ENCODE data around the gene PCBD2. TPM values are rescaled to one million over a fixed set of nuclear protein-coding genes. Genes with fewer than 3 reads are reported as not detected.
A peak's percentile ranks its signal among the peaks of the same experiment; 100 is the strongest.
"Not testable (repeated sequence)": the region's sequence is repeated elsewhere in the genome, so short reads cannot be mapped to it uniquely, and the experiment has no call there.

Gene PCBD2
- total RNA-seq, 2 experiments from 2014 or later: 13.6 to 14.7 TPM

DNA sequence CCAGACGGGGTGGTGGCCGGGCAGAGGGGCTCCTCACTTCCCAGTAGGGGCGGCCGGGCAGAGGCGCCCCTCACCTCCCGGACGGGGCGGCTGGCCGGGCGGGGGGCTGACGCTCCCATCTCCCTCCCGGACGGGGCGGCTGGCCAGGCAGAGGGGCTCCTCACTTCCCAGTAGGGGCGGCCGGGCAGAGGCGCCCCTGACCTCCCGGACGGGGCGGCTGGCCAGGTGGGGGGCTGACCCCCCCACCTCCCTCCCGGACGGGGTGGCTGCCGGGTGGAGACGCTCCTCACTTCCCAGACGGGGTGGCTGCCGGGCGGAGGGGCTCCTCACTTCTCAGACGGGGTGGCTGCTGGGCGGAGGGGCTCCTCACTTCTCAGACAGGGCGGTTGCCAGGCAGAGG lies 23.2 kb upstream of the PCBD2 start:
- H3K9me3 Mint-ChIP-seq, H3K27ac Mint-ChIP-seq, H3K4me3 Mint-ChIP-seq, POLR2A ChIA-PET, H3K27me3 Mint-ChIP-seq, DNase-seq, CTCF ChIA-PET: not testable (repeated sequence)
- H3K36me3 Mint-ChIP-seq (ENCODE audit: low read depth): peaks cover 20% of the 10 kb centered on the region
- peaks cover 28% of the 10 kb centered on the region for H3K4me1 Mint-ChIP-seq

DNA sequence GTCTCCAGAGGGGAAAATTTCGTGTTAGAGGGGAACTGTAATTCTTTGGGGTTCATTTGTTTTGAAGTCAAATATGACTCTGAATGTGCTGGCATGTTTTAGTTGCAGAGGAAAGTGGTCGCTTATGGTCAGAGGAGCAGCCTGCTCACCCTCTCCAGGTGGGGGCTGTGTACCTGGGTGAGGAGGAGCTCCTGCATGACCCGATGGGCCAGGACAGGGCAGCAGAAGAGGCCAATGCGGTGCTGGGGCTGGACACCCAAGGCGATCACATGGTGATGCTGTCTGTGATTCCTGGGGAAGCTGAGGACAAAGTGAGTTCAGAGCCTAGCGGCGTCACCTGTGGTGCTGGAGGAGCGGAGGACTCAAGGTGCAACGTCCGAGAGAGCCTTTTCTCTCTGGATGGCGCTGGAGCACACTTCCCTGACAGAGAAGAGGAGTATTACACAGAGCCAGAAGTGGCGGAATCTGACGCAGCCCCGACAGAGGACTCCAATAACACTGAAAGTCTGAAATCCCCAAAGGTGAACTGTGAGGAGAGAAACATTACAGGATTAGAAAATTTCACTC lies 17.3 kb upstream of the PCBD2 start:
- Mint-ChIP-seq H3K27me3 (no peaks in the 10 kb centered on the region), H3K4me3 (no peak overlapping the region), H3K9me3 (no peaks in the 10 kb centered on the region), H3K4me1 (peaks cover 6% of the 10 kb centered on the region), H3K36me3 (ENCODE audit: low read depth) (peaks cover 36% of the 10 kb centered on the region), H3K27ac (no peak overlapping the region)
- ChIA-PET POLR2A (interaction anchor here (1.2 kb wide), 1 partner anchor 14 kb away, joined by 3 read pairs; the partner anchor contains the start of gene TXNDC15), CTCF (no interaction called here)
- DNase-seq: no peak

DNA sequence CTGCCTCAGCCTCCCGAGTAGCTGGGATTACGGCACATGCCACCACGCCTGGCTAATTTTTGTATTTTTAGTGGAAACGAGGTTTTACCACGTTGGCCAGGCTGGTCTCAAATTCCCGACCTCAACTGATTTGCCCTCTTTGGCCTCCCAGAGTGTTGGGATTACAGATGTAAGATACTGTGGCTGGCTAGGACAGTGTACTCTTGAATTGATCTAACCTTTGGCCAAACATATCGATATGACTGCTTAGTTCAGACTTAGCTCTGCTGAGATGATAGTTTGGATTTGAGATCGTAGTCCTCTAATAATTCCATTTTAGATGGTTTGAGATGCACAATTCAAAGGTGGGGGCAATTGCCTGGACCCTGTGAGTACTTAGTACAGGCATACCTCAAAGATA lies 15.6 kb upstream of the PCBD2 start:
- no peak overlapping the region for H3K4me3 Mint-ChIP-seq
- no peak overlapping the region for H3K27ac Mint-ChIP-seq
- H3K27me3 Mint-ChIP-seq: no peaks in the 10 kb centered on the region
- peaks cover 44% of the 10 kb centered on the region for H3K36me3 Mint-ChIP-seq (ENCODE audit: low read depth)
- CTCF ChIA-PET: no interaction called here
- peaks cover 8% of the 10 kb centered on the region for H3K4me1 Mint-ChIP-seq
- H3K9me3 Mint-ChIP-seq: no peaks in the 10 kb centered on the region
- DNase-seq: no peak
- POLR2A ChIA-PET: interaction anchor here (1.2 kb wide), 1 partner anchor 15 kb away, joined by 3 read pairs; the partner anchor contains the start of gene PCBD2

DNA sequence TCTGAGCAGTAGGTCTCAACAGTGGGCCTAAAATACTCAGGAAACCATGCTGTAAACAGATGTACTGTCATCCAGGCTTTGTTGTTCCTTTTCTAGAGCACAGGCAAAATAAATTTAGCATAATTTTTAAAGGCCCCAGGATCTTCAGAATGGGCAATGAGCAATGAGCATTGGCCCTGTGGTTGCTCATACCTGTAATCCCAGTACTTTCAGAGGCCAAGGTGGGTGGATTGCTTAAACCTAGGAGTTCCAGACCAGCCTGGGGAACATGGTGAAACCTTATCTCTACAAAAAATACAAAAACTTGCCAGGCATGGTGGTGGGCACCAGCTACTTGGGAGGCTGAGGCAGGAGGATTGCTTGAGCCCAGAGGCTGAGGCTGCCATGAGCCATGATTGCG lies 13.5 kb upstream of the PCBD2 start:
- no peak for DNase-seq
- H3K4me1 Mint-ChIP-seq: peaks cover 3% of the 10 kb centered on the region
- H3K27ac Mint-ChIP-seq: no peak overlapping the region
- H3K4me3 Mint-ChIP-seq: no peak overlapping the region
- H3K36me3 Mint-ChIP-seq (ENCODE audit: low read depth): peaks cover 56% of the 10 kb centered on the region
- H3K9me3 Mint-ChIP-seq: no peaks in the 10 kb centered on the region
- ChIA-PET CTCF (interaction anchor here (1.3 kb wide), 1 partner anchor 13 kb away, joined by 4 read pairs; no protein-coding TSS in a partner anchor), POLR2A (interaction anchor here (0.8 kb wide), 1 partner anchor 13 kb away, joined by 3 read pairs; the partner anchor contains the start of gene PCBD2)
- H3K27me3 Mint-ChIP-seq: no peaks in the 10 kb centered on the region

DNA sequence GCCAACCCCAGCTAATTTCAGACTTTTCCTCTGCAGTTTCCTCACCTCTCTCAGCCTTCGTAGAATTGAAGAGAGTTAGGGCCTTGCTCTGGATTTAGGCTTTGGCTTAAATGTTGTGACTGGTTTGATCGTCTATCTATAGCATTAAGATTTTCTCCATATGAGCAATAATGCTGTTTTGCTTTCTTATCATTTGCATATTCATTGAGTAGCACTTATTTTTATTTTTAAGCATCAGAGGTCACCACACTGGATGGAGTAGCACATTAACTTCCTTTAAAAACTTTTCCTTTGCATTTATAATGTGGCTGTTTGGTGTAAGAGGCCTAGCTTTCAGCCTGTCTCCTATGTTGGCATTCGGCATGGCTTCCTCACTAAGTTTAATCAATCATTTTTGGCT lies 12.6 kb upstream of the PCBD2 start:
- peaks cover 56% of the 10 kb centered on the region for H3K36me3 Mint-ChIP-seq (ENCODE audit: low read depth)
- no peaks in the 10 kb centered on the region for H3K9me3 Mint-ChIP-seq
- H3K4me3 Mint-ChIP-seq: no peak overlapping the region
- ChIA-PET POLR2A (interaction anchor here (0.8 kb wide), 1 partner anchor 13 kb away, joined by 3 read pairs; the partner anchor contains the start of gene PCBD2), CTCF (interaction anchor here (1.3 kb wide), 1 partner anchor 12 kb away, joined by 4 read pairs; no protein-coding TSS in a partner anchor)
- H3K27ac Mint-ChIP-seq: no peak overlapping the region
- peaks cover 3% of the 10 kb centered on the region for H3K4me1 Mint-ChIP-seq
- H3K27me3 Mint-ChIP-seq: no peaks in the 10 kb centered on the region
- no peak for DNase-seq

DNA sequence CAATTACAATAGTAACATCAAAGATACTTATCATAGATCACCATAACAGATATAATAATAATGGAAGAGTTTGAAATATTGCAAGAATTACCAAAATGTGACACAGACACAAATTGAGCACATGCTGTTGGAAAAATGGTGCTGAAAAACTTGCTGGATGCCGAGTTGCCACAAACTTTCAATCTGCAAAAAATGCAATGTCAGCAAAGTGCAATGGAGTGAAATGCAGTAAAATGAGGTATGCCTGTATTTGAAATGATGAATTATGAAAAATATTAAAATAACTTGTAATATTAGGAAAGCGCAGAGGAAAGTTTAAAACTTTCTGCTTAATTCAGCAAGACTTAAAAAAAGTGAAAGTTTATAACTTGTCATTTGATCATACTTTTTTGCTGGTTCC lies 12.0 kb upstream of the PCBD2 start:
- peaks cover 3% of the 10 kb centered on the region for H3K4me1 Mint-ChIP-seq
- POLR2A ChIA-PET: no interaction called here
- peaks cover 50% of the 10 kb centered on the region for H3K36me3 Mint-ChIP-seq (ENCODE audit: low read depth)
- no peaks in the 10 kb centered on the region for H3K27me3 Mint-ChIP-seq
- DNase-seq: no peak
- no peak overlapping the region for H3K27ac Mint-ChIP-seq
- no peaks in the 10 kb centered on the region for H3K9me3 Mint-ChIP-seq
- CTCF ChIA-PET: interaction anchor here (0.5 to 1.3 kb wide), 2 partner anchors 11 to 73 kb away, joined by 3 to 4 read pairs; no protein-coding TSS in a partner anchor
- no peak overlapping the region for H3K4me3 Mint-ChIP-seq

DNA sequence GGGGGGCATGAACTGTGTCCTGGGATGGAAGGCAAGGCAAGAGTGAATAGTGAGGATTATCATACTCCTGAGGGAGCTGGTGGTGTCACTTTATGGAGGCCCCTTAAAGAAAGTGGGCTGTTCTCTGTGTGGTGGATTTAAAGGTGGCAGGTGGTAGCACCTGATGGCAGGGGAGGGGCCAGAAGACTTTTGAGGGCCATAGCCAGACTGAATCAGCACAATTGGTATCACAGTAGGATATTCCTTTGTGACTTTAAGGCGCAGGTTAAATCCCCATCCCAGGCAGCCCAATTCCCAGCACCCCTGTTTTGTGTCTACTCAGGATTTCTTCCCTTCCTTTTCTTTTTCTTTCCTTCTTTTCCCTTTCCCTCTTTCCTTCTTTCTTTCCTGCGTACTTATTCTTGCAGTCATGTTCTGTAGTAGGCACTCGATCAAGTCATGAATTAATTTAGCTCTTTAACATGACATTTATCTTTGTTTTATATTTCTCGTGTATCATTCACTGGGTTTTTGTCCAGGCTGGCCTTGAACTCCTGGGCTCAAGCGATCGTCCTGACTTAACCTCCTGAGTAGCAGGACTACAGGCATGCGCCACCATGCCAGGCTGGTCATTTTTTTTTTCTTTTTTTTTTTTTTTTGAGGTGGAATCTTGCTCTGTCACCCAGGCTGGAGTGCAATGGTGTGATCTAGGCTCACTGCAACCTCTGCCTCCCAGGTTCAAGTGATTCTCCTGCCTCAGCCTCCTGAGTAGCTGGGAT lies 11.0 kb upstream of the PCBD2 start:
- H3K27me3 Mint-ChIP-seq: no peaks in the 10 kb centered on the region
- peaks cover 45% of the 10 kb centered on the region for H3K36me3 Mint-ChIP-seq (ENCODE audit: low read depth)
- DNase-seq: no peak
- peaks cover 3% of the 10 kb centered on the region for H3K4me1 Mint-ChIP-seq
- ChIA-PET POLR2A (no interaction called here), CTCF (no interaction called here)
- H3K4me3 Mint-ChIP-seq: no peak overlapping the region
- no peaks in the 10 kb centered on the region for H3K9me3 Mint-ChIP-seq
- no peak overlapping the region for H3K27ac Mint-ChIP-seq

DNA sequence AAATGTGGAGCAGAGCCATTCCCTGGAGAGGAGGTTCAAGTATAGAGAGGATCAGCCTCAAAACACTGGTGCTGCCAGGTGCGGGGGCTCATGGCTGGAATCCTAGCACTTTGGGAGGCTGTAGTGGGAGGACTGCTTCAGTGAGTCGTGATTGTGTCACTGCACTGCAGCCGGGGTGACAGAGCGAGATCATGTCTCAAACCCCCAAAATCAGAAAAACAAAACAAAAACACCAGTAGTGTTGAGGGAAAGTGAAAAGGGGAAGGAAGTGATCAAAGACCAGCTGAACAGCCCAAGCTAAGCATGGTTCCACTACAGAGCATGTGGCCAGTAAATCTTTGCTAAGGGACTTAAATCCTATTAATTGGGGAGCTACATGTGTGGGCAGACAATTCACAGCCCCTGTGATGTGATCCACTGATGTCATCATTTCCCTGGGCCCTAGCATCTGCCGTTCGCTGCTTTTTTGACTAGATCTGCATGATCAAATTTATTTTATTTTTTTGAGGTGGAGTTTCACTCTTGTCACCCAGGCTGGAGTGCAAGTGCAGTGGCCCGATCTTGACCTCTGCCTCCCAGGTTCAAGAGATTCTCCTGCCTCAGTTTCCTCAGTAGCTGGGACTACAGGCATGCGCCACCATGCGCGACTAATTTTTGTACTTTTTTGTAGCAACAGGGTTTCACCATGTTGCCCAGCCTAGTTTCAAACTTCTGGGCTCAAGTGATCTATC lies 2.7 kb upstream of the PCBD2 start:
- DNase-seq: no peak
- Mint-ChIP-seq H3K27me3 (no peaks in the 10 kb centered on the region), H3K27ac (peak overlapping the region; percentile 40), H3K4me3 (no peak overlapping the region), H3K9me3 (no peaks in the 10 kb centered on the region), H3K4me1 (peaks cover 21% of the 10 kb centered on the region), H3K36me3 (ENCODE audit: low read depth) (peaks cover 23% of the 10 kb centered on the region)
- ChIA-PET CTCF (interaction anchor here (1.3 kb wide), 1 partner anchor 143 kb away, joined by 4 read pairs; the partner anchor contains the start of gene DDX46), POLR2A (no interaction called here)

DNA sequence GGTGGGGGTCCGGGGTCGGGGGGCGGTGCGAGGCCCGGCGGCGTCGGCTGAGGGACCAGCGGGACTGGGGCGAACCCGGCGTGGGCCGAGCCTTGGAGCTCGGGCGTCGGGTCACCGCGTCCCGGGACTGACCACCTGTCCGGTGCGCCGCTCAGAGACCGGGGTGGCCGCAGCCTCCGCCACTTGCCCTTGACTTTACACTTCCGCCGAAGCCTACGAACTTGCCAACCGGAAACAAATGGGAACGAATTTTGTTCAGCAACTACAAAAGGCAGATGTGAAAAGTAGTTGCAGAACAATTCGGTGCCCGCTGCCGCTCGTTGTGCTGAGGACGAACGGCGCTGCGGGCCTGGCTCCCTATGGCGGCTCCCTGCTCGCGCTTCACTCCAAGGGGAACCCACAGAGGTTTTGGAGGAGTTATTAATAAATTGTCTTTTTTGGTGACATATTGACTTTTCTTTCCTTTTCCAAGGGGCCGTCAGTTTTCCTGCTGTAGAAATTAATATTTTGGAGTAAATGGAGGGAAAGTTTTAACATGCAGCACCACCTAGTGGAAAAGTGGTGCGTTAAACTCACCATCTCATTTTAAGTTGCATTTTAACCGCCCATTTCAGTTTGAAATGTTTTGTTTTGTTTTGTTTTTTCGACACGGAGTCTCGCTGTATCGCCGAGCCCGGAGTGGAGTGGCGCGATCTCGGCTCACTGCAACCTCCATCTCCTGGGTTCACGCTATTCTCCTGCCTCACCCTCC lies 490 bp downstream of the PCBD2 start:
- Mint-ChIP-seq H3K9me3 (no peaks in the 10 kb centered on the region), H3K4me1 (peaks cover 34% of the 10 kb centered on the region), H3K27ac (peak overlapping the region; percentile 98), H3K4me3 (peak overlapping the region; percentile 95), H3K36me3 (ENCODE audit: low read depth) (peaks cover 23% of the 10 kb centered on the region), H3K27me3 (no peaks in the 10 kb centered on the region)
- CTCF ChIA-PET: interaction anchor here (0.6 to 3.8 kb wide), 19 partner anchors 13 to 625 kb away, joined by 3 to 45 read pairs (median 9); partner anchors contain the start of genes C5orf24, CAMLG, DDX46 and SEC24A
- peak; percentile 70 for DNase-seq
- POLR2A ChIA-PET: interaction anchor here (0.9 to 4.2 kb wide), 36 partner anchors 8 to 728 kb away, joined by 3 to 83 read pairs (median 6); partner anchors contain the start of genes C5orf24, CAMLG, CDKL3 and CDKN2AIPNL

DNA sequence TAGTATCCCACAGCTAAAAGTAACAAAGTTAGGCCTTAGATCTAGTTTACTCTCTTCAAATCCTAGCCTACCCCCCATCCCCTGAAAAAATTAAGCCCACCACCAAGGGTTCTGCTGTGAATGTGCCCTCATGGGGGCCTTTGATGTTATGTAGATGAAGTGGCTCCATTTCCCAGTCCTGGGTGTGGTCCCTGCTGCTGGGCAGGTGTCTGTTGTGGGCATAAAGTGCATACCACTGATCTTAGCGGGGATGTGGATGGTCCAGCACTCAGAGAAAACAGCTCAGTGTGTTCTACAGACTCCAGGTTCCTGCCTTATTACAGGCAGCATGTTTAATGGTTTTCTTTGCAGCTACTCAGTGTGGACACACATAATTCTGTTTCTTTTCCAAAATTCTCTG lies 1.9 kb downstream of the PCBD2 start:
- H3K27me3 Mint-ChIP-seq: no peaks in the 10 kb centered on the region
- ChIA-PET CTCF (interaction anchor here (3.1 to 3.8 kb wide), 3 partner anchors 12 to 148 kb away, joined by 18 to 45 read pairs (median 27); partner anchors contain the start of gene DDX46), POLR2A (interaction anchor here (0.9 to 4.2 kb wide), 6 partner anchors 7 to 61 kb away, joined by 3 to 83 read pairs (median 11); partner anchors contain the start of genes C5orf24 and TXNDC15)
- peaks cover 28% of the 10 kb centered on the region for H3K36me3 Mint-ChIP-seq (ENCODE audit: low read depth)
- DNase-seq: no peak
- peaks cover 38% of the 10 kb centered on the region for H3K4me1 Mint-ChIP-seq
- no peaks in the 10 kb centered on the region for H3K9me3 Mint-ChIP-seq
- H3K4me3 Mint-ChIP-seq: peak overlapping the region; percentile 60
- peak overlapping the region; percentile 76 for H3K27ac Mint-ChIP-seq

DNA sequence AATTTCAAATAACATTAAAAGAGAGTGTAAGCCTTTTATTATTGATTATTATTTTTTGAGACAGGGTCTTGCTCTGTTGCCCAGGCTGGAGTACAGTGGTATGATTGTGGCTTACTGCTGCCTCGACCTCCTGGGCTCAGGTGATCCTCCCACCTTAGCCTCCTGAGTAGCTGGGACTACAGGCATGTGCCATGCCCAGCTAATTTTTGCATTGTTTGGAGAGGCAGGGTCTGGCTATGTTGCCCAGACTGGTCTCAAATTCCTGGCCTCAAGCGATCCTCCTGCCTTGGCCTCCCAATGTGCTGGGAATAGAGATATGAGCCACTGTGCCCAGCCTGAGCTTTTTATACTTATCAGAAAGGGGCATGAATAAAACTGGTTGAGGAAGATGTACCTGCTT lies 5.8 kb downstream of the PCBD2 start:
- not testable (repeated sequence) for H3K27me3 Mint-ChIP-seq, H3K4me3 Mint-ChIP-seq, DNase-seq, H3K9me3 Mint-ChIP-seq, H3K27ac Mint-ChIP-seq
- Mint-ChIP-seq H3K4me1 (peaks cover 29% of the 10 kb centered on the region), H3K36me3 (ENCODE audit: low read depth) (peaks cover 21% of the 10 kb centered on the region)
- ChIA-PET CTCF (interaction anchor here (1.1 kb wide), 1 partner anchor 59 kb away, joined by 3 read pairs; no protein-coding TSS in a partner anchor), POLR2A (interaction anchor here (1.3 to 3.1 kb wide), 2 partner anchors 9 to 37 kb away, joined by 6 to 11 read pairs; partner anchors contain the start of gene TXNDC15)
